Esophagus squamous epithelium (tissue), 5 donors: ENCODE data around the gene LRRC34. TPM values are rescaled to one million over a fixed set of nuclear protein-coding genes. Genes with fewer than 3 reads are reported as not detected.

Experiments used
- DNase-seq: peaks from one replicate; lab custom pipeline; 2025; lab: John Stamatoyannopoulos, UW
- H3K27ac ChIP-seq, 4 donors: fragments of 200-600 bp; sonication (generic); one replicate each; pipeline ENCODE4 v1.5.1; 2016 to 2019; ENCODE audit warnings: mild to moderate bottlenecking in 1 of 4
- H3K27me3 ChIP-seq, 4 donors: fragments of 200-600 bp; sonication (generic); 1 replicate in 3 of 4; 2 replicates in 1 of 4; pipeline versions ENCODE4 v1.5.1 to v1.6.0; 2017 to 2021; ENCODE audit warnings: antibody characterized with exemption in 1 of 4
- H3K36me3 ChIP-seq, 3 donors: fragments of 200-600 bp; sonication (generic); one replicate each; pipeline ENCODE4 v1.5.1; 2016 to 2019
- H3K4me1 ChIP-seq, 3 donors: fragments of 200-600 bp; sonication (generic); one replicate each; pipeline ENCODE4 v1.5.1; 2017 to 2019
- H3K4me3 ChIP-seq, 4 donors: fragments of 200-600 bp; sonication (generic); 1 replicate in 3 of 4; 2 replicates in 1 of 4; pipeline ENCODE4 v1.5.1; 2016 to 2019; ENCODE audit warnings: mild to moderate bottlenecking in 2 of 4, moderate library complexity in 1 of 4
- H3K9me3 ChIP-seq, 3 donors: fragments of 200-600 bp; sonication (generic); one replicate each; pipeline ENCODE4 v1.5.1; 2016 to 2019
- CTCF ChIP-seq, 6 experiments: fragments of 450-650 bp in 4 of 6; fragments of 200-600 bp in 2 of 6; sonication (generic) in 2 of 6; IDR thresholded peaks; one replicate each; pipeline ENCODE4 v1.5.1; 2016 to 2019; ENCODE audit warnings: antibody characterized with exemption in 6 of 6, mild to moderate bottlenecking in 4 of 6, moderate library complexity in 4 of 6
- POLR2A ChIP-seq, 4 donors: fragments of 450-650 bp; IDR thresholded peaks; one replicate each; pipeline ENCODE4 v1.6.1; 2017; ENCODE audit warnings: antibody characterized with exemption in 4 of 4, mild to moderate bottlenecking in 4 of 4, moderate library complexity in 3 of 4
- WGBS, 2 donors: methylation state at CpG; one replicate each; pipeline ENCODE4 v1.1.5; 2018; 5-methylcytosine and 5-hydroxymethylcytosine counted together
- intact Hi-C: fragments of 100-400 bp; cut with DNase I; formaldehyde crosslinking; loops from one replicate; pipeline ENCODE4 v1.15.0; 2022
- total RNA-seq, 4 donors: library from RNA; depleted of rRNA; stranded (reverse); fragments of >200 nt; gene quantifications; one replicate each; pipeline ENCODE4 v1.1.0, GENCODE V29; 2016
- donor health status: DM: yes; HTN: yes; CAD: no.

The LRRC34 gene
- total RNA-seq, 4 donors from 2014 or later: 0.35 to 1.3 TPM; not detected in 2

- intact Hi-C loops: no loop called here
- WGBS, 2 donors: 71 to 82% methylated on average over 2 of the region's 2 CpGs
- DNase-seq: no peak
These were observed 5.6 kb upstream of the LRRC34 start for GRCh38 chr3:169818316-169818715.

GRCh38 chr3:169815590-169816150, 3.0 kb upstream of the LRRC34 start:
- intact Hi-C loops: no loop called here
- no peaks in the 10 kb centered on the region for H3K36me3 ChIP-seq
- peaks cover 0 to 11% (median 3%) of the 10 kb centered on the region in 3 donors for H3K9me3 ChIP-seq
- peaks cover 0 to 17% (median 0%) of the 10 kb centered on the region in 4 donors for H3K27me3 ChIP-seq
- WGBS, 2 donors: 90 to 92% methylated on average over 4 of the region's 4 CpGs
- H3K4me3 ChIP-seq: no peak overlapping the region
- no peak overlapping the region for H3K27ac ChIP-seq
- no peak for TF ChIP-seq CTCF (IDR thresholded peaks at IDR 0.05)
- no peak for TF ChIP-seq POLR2A (IDR thresholded peaks at IDR 0.05)
- peaks cover 12 to 33% (median 13%) of the 10 kb centered on the region in 3 donors for H3K4me1 ChIP-seq
- no peak for DNase-seq

More at GRCh38 chr3:169818316-169818715, 5.6 kb upstream of the LRRC34 start:
- no peak for TF ChIP-seq CTCF (IDR thresholded peaks at IDR 0.05)
- no peak for TF ChIP-seq POLR2A (IDR thresholded peaks at IDR 0.05)
- peaks cover 0 to 8% (median 6%) of the 10 kb centered on the region in 3 donors for H3K4me1 ChIP-seq
- H3K27me3 ChIP-seq: peaks cover 0 to 15% (median 0%) of the 10 kb centered on the region in 4 donors
- no peaks in the 10 kb centered on the region for H3K36me3 ChIP-seq
- peaks cover 0 to 11% (median 3%) of the 10 kb centered on the region in 3 donors for H3K9me3 ChIP-seq
- no peak overlapping the region for H3K4me3 ChIP-seq
- H3K27ac ChIP-seq: no peak overlapping the region

- 63 to 72% methylated on average over 20 to 24 of the region's 27 CpGs for WGBS, 2 donors
- Histone ChIP-seq H3K4me1 (peaks cover 12 to 33% (median 13%) of the 10 kb centered on the region in 3 donors), H3K27ac (no peak overlapping the region), H3K36me3 (no peaks in the 10 kb centered on the region), H3K27me3 (peaks cover 0 to 17% (median 0%) of the 10 kb centered on the region in 4 donors), H3K9me3 (peaks cover 0 to 11% (median 3%) of the 10 kb centered on the region in 3 donors), H3K4me3 (peak overlapping the region; percentile 42 to 85 (median 62))
- intact Hi-C loops: no loop called here
- no peak for TF ChIP-seq POLR2A (IDR thresholded peaks at IDR 0.05)
- peak in 5 of 6 experiments; percentile 19 to 54 (median 42) for TF ChIP-seq CTCF (IDR thresholded peaks at IDR 0.05)
- DNase-seq: no peak
These were observed 1.2 kb upstream of the LRRC34 start for GRCh38 chr3:169813757-169814517.

- H3K4me3 ChIP-seq: peak overlapping the region; percentile 42 to 85 (median 62)
- peaks cover 0 to 17% (median 0%) of the 10 kb centered on the region in 4 donors for H3K27me3 ChIP-seq
- TF ChIP-seq CTCF (IDR thresholded peaks at IDR 0.05) (no peak), POLR2A (IDR thresholded peaks at IDR 0.05) (no peak)
- peaks cover 12 to 33% (median 13%) of the 10 kb centered on the region in 3 donors for H3K4me1 ChIP-seq
- H3K9me3 ChIP-seq: peaks cover 0 to 11% (median 3%) of the 10 kb centered on the region in 3 donors
- WGBS, 2 donors: 53 to 73% methylated on average over 8 of the region's 8 CpGs
- H3K36me3 ChIP-seq: no peaks in the 10 kb centered on the region
- DNase-seq: no peak
- H3K27ac ChIP-seq: peak overlapping the region in 1 of 4 donors; percentile 81
- intact Hi-C loops: no loop called here
These were observed 574 bp upstream of the LRRC34 start for GRCh38 chr3:169813278-169813677.
